ENCODE results near the gene RALGPS1.

Gene RALGPS1

GRCh38 chr9:127232833-127233549 is 318.4 kb downstream of the RALGPS1 start:
- H3K36me3 ChIP-seq (ENCODE audit: control insufficient read depth in 1 of 2, insufficient read depth in 2 of 2, low read length in 2 of 2) = no peaks in the 10 kb centered on the region
- H3K79me2 ChIP-seq (ENCODE audit: control insufficient read depth, insufficient read depth, low read length, poor library complexity) = no peaks in the 10 kb centered on the region
- no peak overlapping the region for H3K18ac ChIP-seq (ENCODE audit: low read length)
- H2BK120ac ChIP-seq (ENCODE audit: insufficient read depth, low read length, poor library complexity) = no peak overlapping the region
- H3K79me1 ChIP-seq (ENCODE audit: low read length) = no peaks in the 10 kb centered on the region
- no peaks in the 10 kb centered on the region for H3K9me3 ChIP-seq (ENCODE audit: insufficient read depth, low read depth, low read length)
- H2AK5ac ChIP-seq (ENCODE audit: low read length) = no peak overlapping the region
- no peak for DNase-seq
- H3K27me3 ChIP-seq (ENCODE audit: insufficient read depth, low read length) = no peaks in the 10 kb centered on the region
- no peak overlapping the region for H2AFZ ChIP-seq (ENCODE audit: insufficient read depth, low read length, poor library complexity)
- H3K23ac ChIP-seq (ENCODE audit: low read length) = no peak overlapping the region
- no peak overlapping the region for H3K27ac ChIP-seq (ENCODE audit: low read depth, low read length)
- H2BK12ac ChIP-seq (ENCODE audit: low read length) = no peak overlapping the region
- H2BK5ac ChIP-seq (ENCODE audit: low read depth, low read length, poor library complexity) = no peak overlapping the region
- no peak overlapping the region for H3K14ac ChIP-seq (ENCODE audit: low read length)
- H3K9ac ChIP-seq (ENCODE audit: low read length) = no peak overlapping the region
- peaks cover 4 to 5% of the 10 kb centered on the region in 2 experiments for H3K4me1 ChIP-seq (ENCODE audit: control insufficient read depth in 1 of 2, insufficient read depth in 2 of 2, low read length in 2 of 2)
- H4K12ac ChIP-seq (ENCODE audit: low read depth, low read length) = no peak overlapping the region
- H3K4ac ChIP-seq (ENCODE audit: low read depth, low read length) = no peak overlapping the region
- WGBS (ENCODE audit: extremely low coverage, insufficient coverage, insufficient read length) = no CpG with 5 or more reads among the region's 4 CpGs
- H4K91ac ChIP-seq (ENCODE audit: low read depth, low read length) = no peak overlapping the region
- no peak overlapping the region for H4K8ac ChIP-seq (ENCODE audit: low read depth, low read length)
- H3K4me3 ChIP-seq (ENCODE audit: low read depth, low read length) = no peak overlapping the region
- H3K4me2 ChIP-seq (ENCODE audit: low read length) = no peak overlapping the region

DNA sequence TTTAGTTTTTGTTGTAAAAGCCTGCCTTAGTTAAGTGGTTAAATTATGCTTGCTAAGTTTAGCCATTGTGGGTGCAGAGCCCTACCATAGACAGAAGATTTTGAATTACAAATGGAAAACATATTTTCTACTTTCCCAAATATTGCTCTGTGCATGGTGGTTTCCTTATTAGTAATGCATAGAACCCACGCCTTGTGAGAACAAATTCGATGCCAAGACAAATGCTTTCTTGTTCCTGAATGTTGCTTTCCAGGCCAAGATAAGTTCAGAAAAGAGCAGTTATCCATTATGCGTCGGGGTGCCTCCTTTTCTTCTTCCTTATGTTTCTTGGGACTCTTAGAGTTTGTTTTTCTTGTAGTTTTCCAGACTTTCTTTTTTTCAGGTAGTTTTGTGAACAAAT is 319.0 kb downstream of the RALGPS1 start:
- H4K12ac ChIP-seq (ENCODE audit: low read depth, low read length) = no peak overlapping the region
- H3K79me2 ChIP-seq (ENCODE audit: control insufficient read depth, insufficient read depth, low read length, poor library complexity) = no peaks in the 10 kb centered on the region
- no peak overlapping the region for H3K4me3 ChIP-seq (ENCODE audit: low read depth, low read length)
- no peak overlapping the region for H2BK5ac ChIP-seq (ENCODE audit: low read depth, low read length, poor library complexity)
- no peak overlapping the region for H4K8ac ChIP-seq (ENCODE audit: low read depth, low read length)
- H3K79me1 ChIP-seq (ENCODE audit: low read length) = no peaks in the 10 kb centered on the region
- H4K91ac ChIP-seq (ENCODE audit: low read depth, low read length) = no peak overlapping the region
- WGBS (ENCODE audit: extremely low coverage, insufficient coverage, insufficient read length) = no CpG with 5 or more reads among the region's 4 CpGs
- no peak overlapping the region for H3K23ac ChIP-seq (ENCODE audit: low read length)
- no peaks in the 10 kb centered on the region for H3K27me3 ChIP-seq (ENCODE audit: insufficient read depth, low read length)
- no peak for DNase-seq
- H3K36me3 ChIP-seq (ENCODE audit: control insufficient read depth in 1 of 2, insufficient read depth in 2 of 2, low read length in 2 of 2) = no peaks in the 10 kb centered on the region
- H3K4me2 ChIP-seq (ENCODE audit: low read length) = no peak overlapping the region
- H2AFZ ChIP-seq (ENCODE audit: insufficient read depth, low read length, poor library complexity) = no peak overlapping the region
- no peak overlapping the region for H3K4ac ChIP-seq (ENCODE audit: low read depth, low read length)
- H3K4me1 ChIP-seq (ENCODE audit: control insufficient read depth in 1 of 2, insufficient read depth in 2 of 2, low read length in 2 of 2) = peaks cover 9% of the 10 kb centered on the region in 2 experiments
- H2BK12ac ChIP-seq (ENCODE audit: low read length) = no peak overlapping the region
- no peak overlapping the region for H3K27ac ChIP-seq (ENCODE audit: low read depth, low read length)
- no peak overlapping the region for H2AK5ac ChIP-seq (ENCODE audit: low read length)
- H3K14ac ChIP-seq (ENCODE audit: low read length) = no peak overlapping the region
- no peaks in the 10 kb centered on the region for H3K9me3 ChIP-seq (ENCODE audit: insufficient read depth, low read depth, low read length)
- no peak overlapping the region for H3K9ac ChIP-seq (ENCODE audit: low read length)
- H2BK120ac ChIP-seq (ENCODE audit: insufficient read depth, low read length, poor library complexity) = no peak overlapping the region
- H3K18ac ChIP-seq (ENCODE audit: low read length) = no peak overlapping the region

GRCh38 chr9:127233989-127234388 is 319.4 kb downstream of the RALGPS1 start:
- H3K4me1 ChIP-seq (ENCODE audit: control insufficient read depth in 1 of 2, insufficient read depth in 2 of 2, low read length in 2 of 2) = peaks cover 9% of the 10 kb centered on the region in 2 experiments
- H2AK5ac ChIP-seq (ENCODE audit: low read length) = no peak overlapping the region
- H2BK5ac ChIP-seq (ENCODE audit: low read depth, low read length, poor library complexity) = no peak overlapping the region
- DNase-seq = no peak
- no peak overlapping the region for H3K23ac ChIP-seq (ENCODE audit: low read length)
- no peaks in the 10 kb centered on the region for H3K27me3 ChIP-seq (ENCODE audit: insufficient read depth, low read length)
- no peak overlapping the region for H3K9ac ChIP-seq (ENCODE audit: low read length)
- no peak overlapping the region for H3K14ac ChIP-seq (ENCODE audit: low read length)
- H2BK120ac ChIP-seq (ENCODE audit: insufficient read depth, low read length, poor library complexity) = no peak overlapping the region
- no peaks in the 10 kb centered on the region for H3K79me2 ChIP-seq (ENCODE audit: control insufficient read depth, insufficient read depth, low read length, poor library complexity)
- H4K8ac ChIP-seq (ENCODE audit: low read depth, low read length) = no peak overlapping the region
- H2BK12ac ChIP-seq (ENCODE audit: low read length) = no peak overlapping the region
- H3K4ac ChIP-seq (ENCODE audit: low read depth, low read length) = no peak overlapping the region
- H3K27ac ChIP-seq (ENCODE audit: low read depth, low read length) = no peak overlapping the region
- no CpG with 5 or more reads among the region's 1 CpG for WGBS (ENCODE audit: extremely low coverage, insufficient coverage, insufficient read length)
- no peak overlapping the region for H4K91ac ChIP-seq (ENCODE audit: low read depth, low read length)
- H3K4me2 ChIP-seq (ENCODE audit: low read length) = no peak overlapping the region
- no peak overlapping the region for H4K12ac ChIP-seq (ENCODE audit: low read depth, low read length)
- H3K4me3 ChIP-seq (ENCODE audit: low read depth, low read length) = no peak overlapping the region
- no peaks in the 10 kb centered on the region for H3K9me3 ChIP-seq (ENCODE audit: insufficient read depth, low read depth, low read length)
- no peak overlapping the region for H3K18ac ChIP-seq (ENCODE audit: low read length)
- no peak overlapping the region for H2AFZ ChIP-seq (ENCODE audit: insufficient read depth, low read length, poor library complexity)
- H3K36me3 ChIP-seq (ENCODE audit: control insufficient read depth in 1 of 2, insufficient read depth in 2 of 2, low read length in 2 of 2) = no peaks in the 10 kb centered on the region
- H3K79me1 ChIP-seq (ENCODE audit: low read length) = no peaks in the 10 kb centered on the region

- Histone ChIP-seq H3K4me2 (ENCODE audit: low read length) (no peak overlapping the region), H4K8ac (ENCODE audit: low read depth, low read length) (no peak overlapping the region), H2BK5ac (ENCODE audit: low read depth, low read length, poor library complexity) (no peak overlapping the region), H3K79me1 (ENCODE audit: low read length) (no peaks in the 10 kb centered on the region), H2AK5ac (ENCODE audit: low read length) (no peak overlapping the region), H3K4ac (ENCODE audit: low read depth, low read length) (no peak overlapping the region), H4K12ac (ENCODE audit: low read depth, low read length) (no peak overlapping the region), H3K79me2 (ENCODE audit: control insufficient read depth, insufficient read depth, low read length, poor library complexity) (no peaks in the 10 kb centered on the region), H2AFZ (ENCODE audit: insufficient read depth, low read length, poor library complexity) (no peak overlapping the region), H3K18ac (ENCODE audit: low read length) (no peak overlapping the region), H3K27ac (ENCODE audit: low read depth, low read length) (peak overlapping the region; percentile 24), H4K91ac (ENCODE audit: low read depth, low read length) (no peak overlapping the region), H3K9ac (ENCODE audit: low read length) (no peak overlapping the region), H3K36me3 (ENCODE audit: control insufficient read depth in 1 of 2, insufficient read depth in 2 of 2, low read length in 2 of 2) (no peaks in the 10 kb centered on the region), H2BK120ac (ENCODE audit: insufficient read depth, low read length, poor library complexity) (no peak overlapping the region), H3K4me1 (ENCODE audit: control insufficient read depth in 1 of 2, insufficient read depth in 2 of 2, low read length in 2 of 2) (peaks cover 11% of the 10 kb centered on the region in 2 experiments), H3K9me3 (ENCODE audit: insufficient read depth, low read depth, low read length) (peaks cover 2% of the 10 kb centered on the region), H3K14ac (ENCODE audit: low read length) (no peak overlapping the region), H2BK12ac (ENCODE audit: low read length) (no peak overlapping the region), H3K23ac (ENCODE audit: low read length) (no peak overlapping the region), H3K4me3 (ENCODE audit: low read depth, low read length) (no peak overlapping the region), H3K27me3 (ENCODE audit: insufficient read depth, low read length) (no peaks in the 10 kb centered on the region)
- peak in 1 of 2 donors; percentile 42 for DNase-seq
- no CpG with 5 or more reads among the region's 4 CpGs for WGBS (ENCODE audit: extremely low coverage, insufficient coverage, insufficient read length)
Observed at GRCh38 chr9:127237801-127238200, 323.2 kb downstream of the RALGPS1 start.
